SK-N-SH treated with all-trans-retinoic acid at 6 μM for 48 hours (cell line): ENCODE data around the gene CEP250.

Experiments used
- ATAC-seq: fragments of 200-7000 bp; cut with Tn5 transposase; 3 replicates; pipeline ENCODE4 v1.9.1; 2020; ENCODE audit warnings: mild to moderate bottlenecking, moderate library complexity
- ARNTL ChIP-seq: fragments of 450-650 bp; formaldehyde crosslinking; IDR thresholded peaks from 2 replicates; pipeline ENCODE4 v1.5.0; 2020; ENCODE audit warnings: low read depth, mild to moderate bottlenecking, moderate library complexity, borderline replicate concordance
- BACH2 ChIP-seq: fragments of 250-450 bp; sonication (Bioruptor Pico); IDR thresholded peaks from 2 replicates; pipeline ENCODE4 v1.9.0; 2021; ENCODE audit warnings: mild to moderate bottlenecking, borderline replicate concordance
- CREB5 ChIP-seq: fragments of 250-450 bp; sonication (Bioruptor Pico); IDR thresholded peaks from 2 replicates; pipeline ENCODE4 v1.5.1; 2020; ENCODE audit warnings: low read depth, mild to moderate bottlenecking, moderate library complexity
- CSRNP3 ChIP-seq: fragments of 250-450 bp; sonication (Bioruptor Pico); IDR thresholded peaks from 2 replicates; pipeline ENCODE4 v1.5.1; 2021; ENCODE audit warnings: mild to moderate bottlenecking, moderate library complexity
- ESRRG ChIP-seq: fragments of 250-450 bp; sonication (Bioruptor Pico); IDR thresholded peaks from 2 replicates; pipeline ENCODE4 v1.6.1; 2021; ENCODE audit warnings: mild to moderate bottlenecking
- GLIS3 ChIP-seq: fragments of 250-450 bp; sonication (Bioruptor Pico); IDR thresholded peaks from 2 replicates; pipeline ENCODE4 v1.5.0; 2020; ENCODE audit warnings: mild to moderate bottlenecking, moderate library complexity
- ISL1 ChIP-seq: fragments of 250-450 bp; sonication (Bioruptor Pico); IDR thresholded peaks from 2 replicates; pipeline ENCODE4 v2.1.2; 2022; ENCODE audit warnings: mild to moderate bottlenecking, moderate library complexity
- OSR1 ChIP-seq: fragments of 250-450 bp; sonication (Bioruptor Pico); IDR thresholded peaks from 2 replicates; pipeline ENCODE4 v1.8.0; 2022; ENCODE audit warnings: moderate library complexity, mild to moderate bottlenecking, inconsistent platforms
- PATZ1 ChIP-seq: fragments of 250-450 bp; sonication (Bioruptor Pico); IDR thresholded peaks from 2 replicates; pipeline ENCODE4 v1.8.0; 2020; ENCODE audit warnings: mild to moderate bottlenecking, moderate library complexity, borderline replicate concordance
- POU6F1 ChIP-seq: fragments of 250-450 bp; sonication (Bioruptor Pico); IDR thresholded peaks from 2 replicates; pipeline ENCODE4 v1.8.0; 2021; ENCODE audit warnings: low read depth, mild to moderate bottlenecking, moderate library complexity, borderline replicate concordance
- PPARA ChIP-seq: fragments of 250-450 bp; sonication (Bioruptor Pico); IDR thresholded peaks from 2 replicates; pipeline ENCODE4 v1.5.0; 2020; ENCODE audit warnings: mild to moderate bottlenecking, borderline replicate concordance
- RARB ChIP-seq: fragments of 250-450 bp; sonication (Bioruptor Pico); IDR thresholded peaks from 2 replicates; pipeline ENCODE4 v1.8.0; 2021; ENCODE audit warnings: mild to moderate bottlenecking, moderate library complexity
- SNAI2 ChIP-seq: fragments of 250-450 bp; sonication (Bioruptor Pico); IDR thresholded peaks from 2 replicates; pipeline ENCODE4 v1.5.0; 2020; ENCODE audit warnings: mild to moderate bottlenecking, moderate library complexity
- TCF4 ChIP-seq: fragments of 250-450 bp; sonication (Bioruptor Pico); IDR thresholded peaks from 2 replicates; pipeline ENCODE4 v1.8.0; 2021; ENCODE audit warnings: mild to moderate bottlenecking, moderate library complexity, borderline replicate concordance
- TOX ChIP-seq: fragments of 250-450 bp; sonication (Bioruptor Pico); IDR thresholded peaks from 2 replicates; pipeline ENCODE4 v1.8.0; 2021; ENCODE audit warnings: mild to moderate bottlenecking, moderate library complexity, borderline replicate concordance
- ZC3H10 ChIP-seq: fragments of 250-450 bp; sonication (Bioruptor Pico); IDR thresholded peaks from 2 replicates; pipeline ENCODE4 v1.5.1; 2021; ENCODE audit warnings: mild to moderate bottlenecking, moderate library complexity
- ZFP3 ChIP-seq: fragments of 250-450 bp; sonication (Bioruptor Pico); IDR thresholded peaks from 2 replicates; pipeline ENCODE4 v1.5.0; 2020; ENCODE audit warnings: mild to moderate bottlenecking, moderate library complexity
- ZFP30 ChIP-seq: fragments of 450-650 bp; formaldehyde crosslinking; IDR thresholded peaks from 2 replicates; pipeline ENCODE4 v1.5.0; 2022; ENCODE audit warnings: mild to moderate bottlenecking, moderate library complexity
- ZNF565 ChIP-seq: fragments of 450-650 bp; formaldehyde crosslinking; conservative IDR thresholded peaks from 2 replicates; pipeline ENCODE4 v1.5.0; 2020; ENCODE audit warnings: low read depth, mild to moderate bottlenecking, moderate library complexity
- ZNF8 ChIP-seq: fragments of 450-650 bp; formaldehyde crosslinking; IDR thresholded peaks from 2 replicates; pipeline ENCODE4 v1.5.0; 2020; ENCODE audit warnings: mild to moderate bottlenecking, moderate library complexity

Gene CEP250

GRCh38 chr20:35504751-35505150 is 49.4 kb downstream of the CEP250 start:
- ATAC-seq = no peak
- no peak for TF ChIP-seq OSR1

- no peak for ATAC-seq
Measured at GRCh38 chr20:35506179-35506578, 50.8 kb downstream of the CEP250 start.

GRCh38 chr20:35506872-35507638 is 51.7 kb downstream of the CEP250 start:
- no peak for ATAC-seq
- TF ChIP-seq PPARA (CRISPR knock-in tag) = no peak
- no peak for TF ChIP-seq ZFP30
- no peak for TF ChIP-seq TCF4
- TF ChIP-seq ISL1 (CRISPR knock-in tag) = no peak
- no peak for TF ChIP-seq PATZ1 (CRISPR knock-in tag)
- no peak for TF ChIP-seq ARNTL (CRISPR knock-in tag)
- TF ChIP-seq BACH2 = no peak
- TF ChIP-seq ZNF565 (CRISPR knock-in tag) = no peak
- no peak for TF ChIP-seq RARB (CRISPR knock-in tag)
- no peak for TF ChIP-seq POU6F1 (CRISPR knock-in tag)
- no peak for TF ChIP-seq ESRRG
- TF ChIP-seq SNAI2 (CRISPR knock-in tag) = no peak
- no peak for TF ChIP-seq OSR1
- TF ChIP-seq ZNF8 (CRISPR knock-in tag) = no peak

More at GRCh38 chr20:35506179-35506578, 50.8 kb downstream of the CEP250 start:
- no peak for TF ChIP-seq GLIS3 (CRISPR knock-in tag)
- TF ChIP-seq POU6F1 (CRISPR knock-in tag) = no peak
- TF ChIP-seq ZNF565 (CRISPR knock-in tag) = no peak
- no peak for TF ChIP-seq ISL1 (CRISPR knock-in tag)
- no peak for TF ChIP-seq CREB5 (CRISPR knock-in tag)
- TF ChIP-seq TOX = no peak
- no peak for TF ChIP-seq ARNTL (CRISPR knock-in tag)
- TF ChIP-seq ZC3H10 (CRISPR knock-in tag) = no peak
- TF ChIP-seq CSRNP3 (CRISPR knock-in tag) = no peak
- TF ChIP-seq ZFP30 = no peak
- TF ChIP-seq ZFP3 (CRISPR knock-in tag) = no peak

- no peak for TF ChIP-seq PATZ1 (CRISPR knock-in tag)
- TF ChIP-seq, all 23 proteins: peak for 0
Measured at GRCh38 chr20:35508493-35509218, 53.3 kb downstream of the CEP250 start.

More at GRCh38 chr20:35508493-35509218, 53.3 kb downstream of the CEP250 start:
- ATAC-seq = no peak
